NCI-H2081 treated with DMSO at 0.1 percent for 48 hours (cell line): Measurements from ENCODE around the gene IFNA13.

Experiments used
- DNase-seq: peaks from one replicate; lab custom pipeline; 2025; lab: John Stamatoyannopoulos, UW

IFNA13 gene

DNA sequence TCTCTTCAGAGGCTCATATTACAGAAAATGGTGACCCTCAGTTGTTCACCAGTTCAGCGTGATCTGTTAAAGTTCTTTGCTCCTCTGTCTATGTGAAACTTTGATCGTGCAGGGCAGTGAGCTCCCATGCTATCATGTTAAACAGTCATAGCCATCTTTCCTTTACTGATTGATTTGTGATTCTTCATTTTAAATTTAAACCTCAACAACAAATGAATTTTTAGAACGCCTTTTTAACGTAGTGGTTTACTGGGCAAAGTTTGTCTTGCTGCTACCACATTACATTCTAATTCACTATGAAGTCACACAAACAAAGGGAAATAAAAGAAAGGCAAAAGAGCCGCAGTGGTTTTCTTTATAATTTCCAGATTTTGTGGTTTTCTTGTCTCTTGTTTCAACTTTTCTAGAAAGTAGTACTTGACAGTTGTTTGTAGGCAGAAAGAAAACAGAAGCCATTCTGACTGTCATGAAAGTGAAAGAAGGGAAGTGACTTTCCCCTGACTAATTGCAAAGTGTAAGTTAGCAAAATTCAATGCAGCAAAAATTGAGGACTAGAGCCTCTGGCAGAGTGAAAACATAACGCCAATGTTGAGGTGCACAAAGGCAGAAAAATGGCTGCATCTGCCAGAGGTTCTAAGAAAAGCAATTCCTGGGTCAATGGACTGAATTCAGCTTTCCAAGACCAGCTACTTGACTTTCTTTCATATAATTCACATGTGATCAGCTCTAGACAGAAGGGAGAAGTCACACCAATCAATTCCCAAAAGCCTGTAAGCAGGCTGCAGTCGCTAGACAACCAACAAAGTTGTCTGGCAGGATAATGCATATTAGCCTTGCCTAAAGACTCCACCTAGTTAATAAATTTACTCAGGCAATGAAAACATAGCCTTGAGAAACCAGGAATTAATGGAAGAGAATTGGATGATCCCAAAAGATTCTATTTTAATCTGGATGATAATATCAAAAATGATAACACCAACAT is 10.1 kb downstream of the IFNA13 start:
- DNase-seq, result no peak

DNA sequence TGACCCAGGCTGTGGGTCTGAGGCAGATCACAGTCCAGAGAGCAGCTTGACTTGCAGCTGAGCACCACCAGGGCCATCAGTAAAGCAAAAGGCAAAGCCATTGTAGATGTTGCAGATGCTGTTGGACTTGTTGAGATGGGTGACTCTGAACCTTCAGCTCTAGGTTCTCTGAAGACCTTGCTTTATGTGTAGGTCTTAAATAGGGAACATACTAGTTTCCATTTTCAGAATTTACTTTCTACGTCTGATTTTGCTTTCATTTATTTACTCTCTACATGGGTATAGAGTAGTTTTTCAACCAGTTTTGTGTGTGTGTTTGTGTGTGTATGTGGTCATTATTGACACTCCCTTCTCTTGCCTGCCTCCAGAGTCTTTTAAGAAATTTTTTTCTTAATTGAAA is 17.1 kb downstream of the IFNA13 start, which contains the start of gene IFNA6:
Gene IFNA6, minus strand, starts transcription at position 101 of the 400 bp plus-strand sequence. Its CDS starts 0 bp downstream, at position 101.
- no peak for DNase-seq

DNA sequence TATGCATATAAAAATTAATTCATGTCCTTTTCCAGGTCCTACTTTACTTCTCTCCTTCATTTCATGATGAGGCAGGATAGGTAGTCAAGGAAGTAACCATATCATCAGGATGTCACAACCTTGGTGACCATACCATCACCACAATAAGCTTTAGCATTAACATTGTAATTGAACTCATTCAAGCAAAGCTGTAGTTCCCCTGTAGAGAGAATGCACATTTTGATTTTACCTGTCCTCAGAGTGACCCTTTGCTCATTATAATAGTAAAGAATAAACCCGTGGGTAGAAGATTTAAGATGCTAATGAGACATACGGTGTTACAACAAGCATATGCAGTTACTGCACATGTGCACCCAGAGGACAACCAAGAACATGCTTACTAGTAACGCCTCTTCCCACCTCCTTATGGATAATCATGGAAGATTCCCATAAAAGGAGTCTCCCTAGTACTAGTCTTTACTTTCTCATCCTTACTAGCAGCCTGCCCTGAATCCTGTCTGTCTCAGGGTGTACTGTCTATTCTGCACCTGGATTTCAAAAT is 19.4 kb downstream of the IFNA13 start:
- DNase-seq, result no peak

DNA sequence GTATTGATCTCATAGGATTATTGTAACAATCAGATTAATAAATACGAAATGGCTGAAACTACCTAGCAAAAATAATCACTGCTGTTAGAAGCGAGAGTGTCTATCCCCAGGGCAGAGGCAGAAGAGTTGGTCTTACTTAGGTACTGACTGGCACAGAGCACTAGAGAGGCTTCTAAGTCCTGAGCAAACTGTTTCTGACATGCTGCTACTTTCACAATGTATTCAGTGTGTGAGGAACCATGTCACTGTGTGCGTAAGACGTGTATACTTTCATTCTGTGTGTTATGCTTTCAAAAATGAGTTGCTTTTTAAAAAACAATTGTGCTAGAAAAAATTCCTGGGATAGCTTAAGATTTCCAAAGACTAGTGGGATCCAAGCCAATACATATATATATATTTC is 27.1 kb downstream of the IFNA13 start:
- DNase-seq, result no peak

DNA sequence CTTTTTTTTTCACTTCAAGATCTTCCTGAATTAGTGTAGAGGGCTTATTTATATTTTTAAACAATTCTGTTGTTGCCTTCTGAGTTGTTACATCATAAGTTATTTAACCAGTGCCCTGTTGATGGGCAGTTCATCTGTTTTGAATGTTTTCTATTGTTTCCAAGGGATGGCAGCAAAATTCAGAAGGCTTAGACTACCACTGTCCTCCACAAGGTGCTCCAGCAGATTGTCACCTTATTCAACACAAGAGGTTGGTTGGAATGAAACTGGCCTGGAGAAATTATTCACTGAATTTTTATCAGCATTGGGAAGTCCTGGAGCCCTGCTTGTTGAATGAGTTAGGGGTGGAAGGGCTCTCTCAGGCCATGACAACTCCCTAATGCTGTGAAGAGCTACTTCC is 31.4 kb downstream of the IFNA13 start:
- DNase-seq, result no peak

DNA sequence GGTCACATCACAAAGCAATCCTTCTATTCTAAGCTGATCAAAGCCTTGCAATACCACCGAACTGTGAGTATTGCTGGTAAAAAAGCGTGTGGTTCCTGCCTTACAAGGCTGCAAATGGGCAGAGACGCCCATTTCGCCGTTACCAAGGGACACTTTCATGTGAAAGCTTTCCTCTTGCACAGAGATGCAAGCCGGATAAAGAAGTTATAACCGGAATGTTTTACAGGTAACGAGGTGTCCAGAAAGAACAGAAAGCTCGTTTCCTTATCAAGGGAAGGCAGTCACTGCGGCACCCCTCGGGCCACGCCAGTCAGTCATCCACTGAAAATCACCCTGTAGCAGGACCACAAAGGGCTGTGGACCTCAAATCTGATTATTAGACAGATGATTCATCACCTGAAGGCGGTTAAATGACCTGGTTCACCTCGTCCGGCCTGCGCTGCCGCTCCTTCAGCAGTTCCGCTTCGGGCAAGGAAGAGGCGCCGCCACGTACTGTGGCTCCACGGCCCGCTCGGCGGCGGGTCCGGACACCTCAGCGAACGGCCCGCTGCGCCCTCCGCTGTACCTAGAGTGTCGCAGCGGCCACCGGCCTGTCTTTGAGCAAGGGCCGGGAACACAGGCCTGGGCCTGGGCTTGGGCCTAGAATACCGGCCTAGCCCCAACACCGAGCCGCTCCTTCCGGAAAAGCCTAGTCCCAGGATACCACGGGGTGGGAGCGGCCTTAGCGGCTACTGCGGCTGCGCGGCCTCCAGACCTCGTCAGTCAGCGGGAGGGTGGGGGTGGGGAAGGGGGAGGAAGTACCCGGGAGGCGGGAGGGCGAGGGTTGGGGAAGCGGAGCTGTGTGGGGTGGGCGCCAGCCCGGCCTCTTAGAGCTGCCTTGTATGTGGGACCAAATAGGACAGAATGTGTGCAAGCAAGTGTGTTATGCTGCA is 32.9 kb downstream of the IFNA13 start, which contains the start of gene KLHL9:
Gene KLHL9, minus strand, starts transcription at position 704 of the 932 bp plus-strand sequence. Its CDS starts 545 bp downstream, at position 159.
- peak; percentile 59 for DNase-seq

DNA sequence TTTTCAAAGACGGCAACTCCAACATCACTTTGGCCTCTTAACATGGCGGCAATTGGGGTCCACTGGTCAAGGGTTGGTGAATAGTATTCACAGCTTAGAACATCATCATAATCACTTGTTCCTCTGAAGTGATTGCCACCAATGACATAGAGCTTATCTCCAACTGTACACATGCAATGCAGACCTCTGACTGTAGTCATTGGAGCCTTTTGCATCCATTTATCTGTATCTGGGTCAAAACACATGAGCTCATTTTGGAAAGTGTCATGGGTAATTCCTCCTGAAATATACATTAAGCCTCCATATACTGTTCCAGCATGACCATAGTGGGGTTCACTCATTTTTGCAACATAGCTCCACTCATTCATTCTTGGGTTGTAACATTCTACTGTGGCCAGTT is 34.6 kb downstream of the IFNA13 start:
- no peak for DNase-seq

DNA sequence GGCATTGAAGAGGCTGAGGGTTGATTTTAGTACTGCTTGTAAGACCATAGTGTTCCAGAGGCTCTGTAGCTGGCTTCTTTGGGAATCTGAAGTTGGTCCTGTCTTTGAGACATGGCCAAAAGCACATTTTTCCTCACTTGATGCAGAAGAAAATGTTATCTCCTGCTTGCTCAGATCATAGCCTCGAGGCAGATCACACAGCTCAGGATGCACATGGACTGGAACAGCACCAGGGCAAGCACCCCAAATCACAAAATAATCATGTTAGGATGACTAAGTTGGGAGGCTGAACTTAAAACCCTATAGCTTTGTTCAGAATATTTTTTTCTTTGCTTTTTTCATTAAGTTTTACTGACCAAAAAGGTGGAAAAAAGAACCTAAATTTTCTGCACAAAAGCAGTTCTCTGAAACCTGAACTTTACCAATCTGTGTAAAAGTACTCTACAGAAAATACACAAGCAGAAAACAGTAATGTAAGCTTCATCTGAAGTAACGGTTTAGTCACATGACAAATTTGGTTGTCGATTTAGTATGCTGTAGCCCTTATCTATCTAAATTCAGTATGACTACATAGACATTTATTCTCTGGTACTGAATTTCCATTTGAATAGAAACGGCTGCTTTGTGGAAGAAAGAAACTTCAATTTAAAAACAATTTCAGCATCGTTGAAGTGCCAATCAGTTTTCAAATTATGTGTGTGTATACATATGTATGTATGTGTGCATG is 36.0 kb downstream of the IFNA13 start:
- DNase-seq, result no peak

DNA sequence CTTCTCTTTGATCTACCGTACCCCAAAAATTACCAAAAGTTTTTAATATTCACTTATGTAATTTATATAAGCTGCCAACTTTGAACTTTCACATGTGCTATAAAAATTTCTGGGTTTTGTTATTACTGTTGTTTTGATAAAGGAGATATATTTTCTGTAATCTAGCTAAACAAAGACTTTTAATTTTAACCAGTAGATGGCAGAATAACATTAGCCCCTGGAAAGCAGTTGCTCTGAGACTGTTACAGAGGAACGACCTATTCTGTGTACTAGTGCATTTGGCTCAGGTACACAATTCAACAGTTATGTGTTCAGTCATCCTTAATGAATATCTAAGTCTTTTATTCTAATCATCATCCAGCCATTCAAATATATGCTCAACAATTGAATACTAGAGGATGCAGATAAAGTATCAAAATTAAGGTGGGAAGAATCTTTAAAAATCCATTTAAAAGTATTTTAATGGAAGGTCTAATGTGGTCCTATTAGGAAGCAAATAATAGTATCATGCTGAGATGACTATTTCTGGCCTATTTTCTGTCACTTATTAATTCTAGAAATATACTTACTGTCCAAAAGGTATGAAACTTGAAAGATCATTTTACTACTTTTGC is 41.2 kb downstream of the IFNA13 start:
- peak; percentile 45 for DNase-seq

DNA sequence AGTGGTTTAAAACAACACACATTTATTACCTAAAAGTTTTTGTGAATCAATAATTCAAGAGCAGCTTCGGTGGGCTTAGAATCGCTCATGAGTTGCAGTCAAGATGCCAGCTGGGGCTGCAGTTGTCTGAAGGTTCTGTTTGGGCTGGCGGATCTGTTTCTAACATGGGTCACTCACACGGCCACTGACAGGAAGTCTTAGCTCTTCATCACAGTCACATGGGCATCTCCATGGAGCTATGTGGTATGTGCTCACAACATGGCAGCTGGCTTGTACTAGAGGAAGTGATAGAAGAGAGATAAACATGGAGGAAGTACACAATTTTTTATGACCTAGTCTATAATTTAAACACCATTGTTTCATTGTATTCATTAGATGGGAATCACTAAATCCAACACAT is 43.8 kb downstream of the IFNA13 start:
- DNase-seq, result no peak

DNA sequence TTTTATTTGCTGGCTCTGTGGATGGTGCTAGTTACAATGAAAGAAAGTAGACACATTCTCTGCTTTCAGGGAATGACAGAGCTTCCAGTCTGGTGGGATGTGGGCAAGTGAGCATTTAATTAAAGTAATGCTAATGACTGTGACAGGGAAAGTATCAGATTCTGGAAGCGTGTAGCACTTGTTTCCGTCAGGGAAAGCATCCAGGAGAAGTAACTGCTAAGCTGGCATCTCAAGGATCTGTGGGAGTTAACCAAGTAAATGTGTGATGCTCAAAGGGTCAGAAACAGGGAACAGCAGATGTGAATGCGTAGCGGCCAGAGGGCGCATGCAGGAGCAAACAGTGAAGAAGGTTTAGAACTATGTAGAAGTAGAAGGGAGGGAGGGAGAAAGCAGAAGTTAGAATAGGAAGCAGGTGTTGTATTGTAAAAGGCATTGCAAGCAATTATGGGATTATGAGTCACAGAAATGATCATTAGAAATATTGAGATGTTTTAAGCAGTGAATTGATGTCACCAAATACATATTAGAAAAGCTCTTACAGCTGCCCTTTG is 44.9 kb downstream of the IFNA13 start:
- no peak for DNase-seq

DNA sequence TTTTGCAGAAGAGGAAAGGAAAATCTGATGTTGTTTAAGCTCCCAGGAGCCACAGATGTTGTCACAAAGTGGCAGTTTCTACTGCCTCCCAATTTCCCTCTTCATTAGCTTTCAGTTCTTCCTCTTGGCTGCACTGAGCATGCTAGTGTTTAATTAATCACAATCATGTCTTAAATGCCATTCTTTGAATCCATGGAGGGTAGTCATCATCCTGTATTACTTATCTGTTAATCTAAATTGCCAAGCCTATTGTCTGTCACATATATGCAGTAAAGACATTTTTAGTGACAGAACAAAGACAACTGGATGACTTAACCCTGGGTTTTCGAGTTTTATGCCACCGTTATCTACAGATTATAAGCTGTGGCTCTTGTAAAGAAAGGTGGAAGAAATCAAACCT is 47.4 kb downstream of the IFNA13 start:
- DNase-seq, result no peak

DNA sequence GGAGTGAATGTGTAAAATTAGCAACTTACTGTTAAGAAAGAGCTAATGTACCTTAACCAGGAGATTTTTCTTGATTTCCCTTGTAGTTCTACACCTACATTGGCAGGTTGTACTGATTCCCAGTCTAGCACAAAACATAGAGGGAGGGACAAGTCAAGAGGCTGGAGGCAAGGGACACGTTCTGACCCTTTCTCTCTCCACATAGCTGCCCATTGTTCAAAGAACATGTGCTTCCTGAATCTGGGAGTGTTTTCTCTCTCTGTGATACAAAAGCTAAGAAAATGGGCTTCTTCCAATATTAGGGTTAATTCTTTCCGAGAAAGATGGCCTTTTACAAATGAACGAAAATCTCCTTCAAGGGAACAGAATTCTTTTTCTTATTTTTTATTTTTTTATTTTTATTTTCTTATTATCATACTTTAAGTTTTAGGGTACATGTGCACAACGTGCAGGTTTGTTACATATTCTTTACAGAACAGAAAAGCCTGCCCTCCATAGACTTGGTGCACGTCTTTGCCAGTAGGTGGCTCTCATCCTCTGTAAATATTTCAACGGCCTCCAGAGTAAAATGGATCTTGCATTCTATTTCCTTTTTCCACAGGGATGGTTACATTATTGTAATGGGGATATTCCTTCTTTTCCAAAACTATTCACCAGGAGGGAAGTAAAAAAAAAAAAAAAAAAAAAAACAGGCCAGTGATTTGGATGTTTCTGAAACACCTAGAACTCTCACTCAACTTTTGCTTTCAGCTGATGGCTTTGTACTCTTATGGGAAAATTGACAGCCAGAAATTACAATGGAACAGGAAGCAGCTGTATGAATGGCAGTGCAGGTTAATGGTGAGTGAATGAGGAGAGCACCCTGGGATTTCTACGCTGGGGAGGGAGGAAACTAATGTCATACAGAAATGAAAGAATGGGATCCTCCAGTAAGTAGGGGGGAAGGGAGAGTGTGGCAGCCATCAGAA is 49.6 kb downstream of the IFNA13 start:
- DNase-seq, result peak; percentile 51
